A673 (cell line): ENCODE data around the gene PLD1. TPM values are rescaled to one million over a fixed set of nuclear protein-coding genes. Genes with fewer than 3 reads are reported as not detected.

Experiments used
- BruUV-seq: library from RNA; stranded (reverse); fragments of 400-500 nt; replicated peaks from 2 replicates; lab custom pipeline; 2021; lab: Mats Ljungman, UMichigan
- CTCF ChIA-PET: fragments of 300-600 bp; sonication (Branson Sonifier 250); formaldehyde crosslinking; loops from one replicate; lab custom pipeline; 2022; ENCODE audit warnings: antibody characterized with exemption; lab: Charles Lee
- POLR2A ChIA-PET: fragments of 300-600 bp; sonication (Branson Sonifier 250); formaldehyde crosslinking; loops from one replicate; lab custom pipeline; 2022; ENCODE audit warnings: antibody characterized with exemption; ENCODE audit not compliant: low non-redundant PET; lab: Charles Lee
- DNase-seq: peaks from one replicate; pipeline ENCODE4 v3.0.0-alpha.2; 2015; ENCODE audit warnings: low spot score
- H3K27ac ChIP-seq: fragments of 200-600 bp; sonication (generic); 2 replicates; pipeline ENCODE4 v1.5.1; 2016; ENCODE audit warnings: mixed run types, low read depth, mild to moderate bottlenecking, mixed read lengths, antibody characterized with exemption, low read length; ENCODE audit not compliant: poor library complexity, severe bottlenecking
- H3K27me3 ChIP-seq: fragments of 200-600 bp; sonication (generic); replicated peaks from 2 replicates; pipeline ENCODE4 v1.6.1; 2017; ENCODE audit warnings: mixed run types, low read depth, mild to moderate bottlenecking, mixed read lengths, antibody characterized with exemption, low read length; ENCODE audit not compliant: insufficient read depth, poor library complexity
- H3K36me3 ChIP-seq: fragments of 200-600 bp; sonication (generic); 2 replicates; pipeline ENCODE4 v1.6.1; 2016; ENCODE audit warnings: mixed run types, mild to moderate bottlenecking, mixed read lengths, antibody characterized with exemption, low read length; ENCODE audit not compliant: insufficient read depth, poor library complexity, severe bottlenecking
- H3K4me1 ChIP-seq: fragments of 200-600 bp; sonication (generic); 2 replicates; pipeline ENCODE4 v1.6.1; 2017; ENCODE audit warnings: mixed run types, mild to moderate bottlenecking, mixed read lengths, antibody characterized with exemption, low read length; ENCODE audit not compliant: insufficient read depth, poor library complexity, severe bottlenecking
- H3K4me3 ChIP-seq: fragments of 200-600 bp; sonication (generic); 2 replicates; pipeline ENCODE4 v1.5.1; 2016; ENCODE audit warnings: low read depth, mixed run types, mild to moderate bottlenecking, mixed read lengths, low read length; ENCODE audit not compliant: poor library complexity, severe bottlenecking
- H3K9me3 ChIP-seq: fragments of 200-600 bp; sonication (generic); 2 replicates; pipeline ENCODE4 v1.6.1; 2016; ENCODE audit warnings: mixed run types, low read depth, mild to moderate bottlenecking, mixed read lengths, antibody characterized with exemption, low read length; ENCODE audit not compliant: poor library complexity, severe bottlenecking
- EZH2 ChIP-seq: fragments of 200-600 bp; sonication (generic); IDR thresholded peaks from 2 replicates; pipeline ENCODE4 v1.6.1; 2017; ENCODE audit warnings: borderline replicate concordance, low read depth, mild to moderate bottlenecking, mixed read lengths, antibody characterized with exemption, low read length; ENCODE audit not compliant: poor library complexity, severe bottlenecking
- intact Hi-C: fragments of 100-400 bp; cut with micrococcal nuclease; formaldehyde crosslinking; loops from one replicate; pipeline ENCODE4 v1.10.0; 2022; ENCODE audit not compliant: unreplicated experiment
- total RNA-seq: library from RNA; stranded (reverse); gene quantifications from 2 replicates; pipeline ENCODE4 v1.2.3, GENCODE V29; 2021
- TF ChIP-seq, protein P1 (sequence below): fragments of 300-800, 200-600 bp; sonication (generic); conservative IDR thresholded peaks from 2 replicates; pipeline ENCODE4 v1.5.1; 2017; ENCODE audit warnings: low read depth, mild to moderate bottlenecking, antibody characterized with exemption, low read length, moderate library complexity, mixed read lengths

Gene PLD1
- total RNA-seq, 1 experiment from 2014 or later, result 3.2 TPM

DNA sequence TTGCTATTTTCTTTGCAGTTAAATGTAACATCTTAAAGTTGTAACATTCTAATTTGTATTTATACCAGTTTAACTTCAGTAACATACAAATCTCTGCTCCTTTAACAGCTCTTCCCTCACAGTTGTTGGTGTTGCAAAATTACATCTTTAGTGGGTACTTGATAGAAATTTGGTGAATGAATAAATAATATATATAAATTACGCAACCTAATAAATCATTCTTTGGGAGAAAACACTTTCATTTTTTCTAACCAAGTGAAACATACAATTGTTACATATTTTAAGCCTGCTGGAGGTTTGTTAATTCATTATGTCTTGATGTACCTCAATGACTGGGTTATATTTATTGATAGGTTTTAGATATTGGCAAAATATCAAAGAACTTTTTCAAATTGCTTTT lies 118.8 kb downstream of the PLD1 start:
- Histone ChIP-seq H3K27ac (no peak overlapping the region), H3K9me3 (no peaks in the 10 kb centered on the region), H3K4me1 (no peaks in the 10 kb centered on the region), H3K27me3 (no peaks in the 10 kb centered on the region), H3K36me3 (no peaks in the 10 kb centered on the region), H3K4me3 (no peak overlapping the region)
- CTCF ChIA-PET, result no interaction called here
- intact Hi-C loops, result no loop called here
- no peak for DNase-seq
- no peak for TF ChIP-seq EZH2
- TF ChIP-seq, protein P1, sequence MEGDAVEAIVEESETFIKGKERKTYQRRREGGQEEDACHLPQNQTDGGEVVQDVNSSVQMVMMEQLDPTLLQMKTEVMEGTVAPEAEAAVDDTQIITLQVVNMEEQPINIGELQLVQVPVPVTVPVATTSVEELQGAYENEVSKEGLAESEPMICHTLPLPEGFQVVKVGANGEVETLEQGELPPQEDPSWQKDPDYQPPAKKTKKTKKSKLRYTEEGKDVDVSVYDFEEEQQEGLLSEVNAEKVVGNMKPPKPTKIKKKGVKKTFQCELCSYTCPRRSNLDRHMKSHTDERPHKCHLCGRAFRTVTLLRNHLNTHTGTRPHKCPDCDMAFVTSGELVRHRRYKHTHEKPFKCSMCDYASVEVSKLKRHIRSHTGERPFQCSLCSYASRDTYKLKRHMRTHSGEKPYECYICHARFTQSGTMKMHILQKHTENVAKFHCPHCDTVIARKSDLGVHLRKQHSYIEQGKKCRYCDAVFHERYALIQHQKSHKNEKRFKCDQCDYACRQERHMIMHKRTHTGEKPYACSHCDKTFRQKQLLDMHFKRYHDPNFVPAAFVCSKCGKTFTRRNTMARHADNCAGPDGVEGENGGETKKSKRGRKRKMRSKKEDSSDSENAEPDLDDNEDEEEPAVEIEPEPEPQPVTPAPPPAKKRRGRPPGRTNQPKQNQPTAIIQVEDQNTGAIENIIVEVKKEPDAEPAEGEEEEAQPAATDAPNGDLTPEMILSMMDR, result no peak
- POLR2A ChIA-PET, result no interaction called here
- no TSS peak for BruUV-seq

DNA sequence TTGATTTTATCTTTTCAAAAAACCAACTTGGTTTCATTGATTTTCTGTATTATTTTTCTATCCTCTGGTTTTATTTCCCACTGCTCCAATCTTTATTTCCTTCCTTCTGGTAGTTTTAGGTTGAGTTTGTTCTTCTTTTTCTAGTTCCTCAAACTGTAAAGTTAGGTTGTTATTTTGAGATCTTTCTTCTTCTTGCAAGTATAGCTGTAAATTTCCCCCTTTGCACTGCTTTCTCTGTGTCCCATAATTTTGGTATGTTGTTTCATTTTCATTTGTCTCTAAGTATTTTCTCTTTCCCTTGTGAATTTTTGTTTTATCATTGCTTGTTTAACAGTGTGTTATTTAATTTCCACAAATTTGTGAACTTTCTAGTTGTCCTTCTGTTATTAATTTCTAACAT lies 120.0 kb downstream of the PLD1 start:
- ChIA-PET POLR2A (no interaction called here), CTCF (no interaction called here)
- Histone ChIP-seq H3K9me3 (no peaks in the 10 kb centered on the region), H3K4me1 (no peaks in the 10 kb centered on the region), H3K27me3 (no peaks in the 10 kb centered on the region), H3K36me3 (no peaks in the 10 kb centered on the region), H3K27ac (no peak overlapping the region), H3K4me3 (no peak overlapping the region)
- TF ChIP-seq, protein P1, result no peak
- no peak for TF ChIP-seq EZH2
- intact Hi-C loops, result no loop called here
- no peak for DNase-seq
- no TSS peak for BruUV-seq

DNA sequence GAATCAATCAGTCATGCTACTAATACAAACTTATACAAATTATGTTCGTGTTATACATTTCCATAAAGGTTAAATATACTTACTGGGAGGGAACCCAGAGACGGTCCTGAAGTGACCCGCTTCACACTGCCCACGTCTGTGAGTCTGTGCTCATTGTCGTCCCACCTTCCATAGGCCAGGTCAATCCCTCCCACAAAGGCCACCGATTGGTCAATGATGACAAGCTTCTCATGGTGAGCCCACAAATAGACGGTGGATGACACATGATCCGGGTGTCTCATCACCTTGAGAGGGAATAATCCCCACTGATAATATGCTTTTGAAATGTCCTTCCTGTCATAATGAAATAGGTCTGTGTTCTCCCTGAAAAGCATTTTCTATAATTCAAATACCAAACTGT lies 121.7 kb downstream of the PLD1 start:
- Histone ChIP-seq H3K4me1 (no peaks in the 10 kb centered on the region), H3K36me3 (no peaks in the 10 kb centered on the region), H3K4me3 (no peak overlapping the region), H3K27ac (no peak overlapping the region), H3K9me3 (no peaks in the 10 kb centered on the region), H3K27me3 (no peaks in the 10 kb centered on the region)
- intact Hi-C loops, result no loop called here
- POLR2A ChIA-PET, result no interaction called here
- CTCF ChIA-PET, result no interaction called here
- DNase-seq, result no peak
- TF ChIP-seq, protein P1, result no peak
- TF ChIP-seq EZH2, result no peak
- no TSS peak for BruUV-seq
